HG03565 (cell line): Measurements from ENCODE around the gene ZNRF1.
"Not testable (repeated sequence)": the region's sequence is repeated elsewhere in the genome, so short reads cannot be mapped to it uniquely, and the experiment has no call there.

ENCODE experiments used
- ATAC-seq: cut with Tn5 transposase; IDR thresholded peaks from one replicate; pipeline ENCODE4 v1.9.1; 2021; ENCODE audit warnings: mild to moderate bottlenecking, moderate library complexity; ENCODE audit not compliant: unreplicated experiment

The ZNRF1 gene

DNA sequence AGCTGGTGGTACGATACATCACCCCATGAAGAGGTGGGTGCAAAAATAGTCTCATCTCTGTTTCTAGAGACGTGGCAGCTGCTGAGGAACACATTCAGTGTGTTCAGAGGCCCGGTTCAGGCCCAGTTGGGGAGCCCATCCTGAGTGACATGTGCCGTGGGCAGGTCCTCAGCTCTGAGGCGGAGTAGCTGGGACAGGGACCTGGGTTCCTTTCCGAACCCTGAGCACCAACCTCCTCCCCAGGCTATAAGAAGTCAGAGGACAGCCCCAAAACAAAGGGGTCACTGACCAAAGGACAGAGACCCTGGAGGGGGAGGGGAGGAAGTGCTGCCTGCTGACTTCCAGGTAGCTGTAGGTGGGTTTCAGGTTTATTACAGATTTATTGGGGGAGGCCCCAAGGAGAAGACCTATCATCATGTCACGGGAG, 112.7 kb downstream of the ZNRF1 start:
- no peak for ATAC-seq

- no peak for ATAC-seq
These were observed 113.3 kb downstream of the ZNRF1 start for GRCh38 chr16:75111961-75112733.

DNA sequence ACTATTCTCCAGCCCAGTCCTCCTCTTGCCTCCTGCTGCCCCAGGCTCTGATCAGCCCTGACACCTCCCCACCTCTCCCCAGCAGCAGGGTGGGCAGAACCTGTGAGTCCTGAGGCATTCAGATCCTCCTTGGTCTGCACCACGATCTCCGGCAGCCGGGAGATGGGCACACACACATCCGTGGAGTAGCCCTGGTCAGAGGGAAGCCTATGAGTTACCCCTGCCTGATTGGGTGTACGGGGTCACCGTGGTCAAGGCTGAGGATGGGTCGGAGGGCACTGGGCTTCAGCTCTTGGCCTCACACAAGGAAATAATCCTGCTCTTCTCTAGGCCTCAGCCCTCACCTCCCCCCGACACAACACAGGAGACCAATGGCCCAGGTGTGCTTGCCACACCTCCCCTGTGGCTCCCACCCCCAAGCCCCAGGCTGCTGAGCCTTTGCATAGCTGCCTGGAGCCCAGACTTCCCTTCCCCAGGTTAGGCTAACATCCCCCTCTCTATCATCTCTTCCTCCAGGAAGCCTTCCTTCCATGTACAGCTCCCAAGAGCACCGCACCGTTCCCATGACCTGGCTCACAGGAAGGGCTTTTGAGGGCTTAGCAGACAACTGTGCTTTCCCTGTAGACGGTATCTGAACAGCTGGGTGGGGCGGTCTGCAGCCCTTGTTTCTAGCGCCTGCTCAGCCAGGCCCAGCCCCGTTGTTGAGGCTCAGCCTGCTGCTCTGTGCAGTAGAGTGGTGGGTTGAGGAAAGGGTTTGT, 114.1 kb downstream of the ZNRF1 start:
- ATAC-seq = no peak

- ATAC-seq = no peak
These were observed 114.8 kb downstream of the ZNRF1 start for GRCh38 chr16:75113541-75114121.

DNA sequence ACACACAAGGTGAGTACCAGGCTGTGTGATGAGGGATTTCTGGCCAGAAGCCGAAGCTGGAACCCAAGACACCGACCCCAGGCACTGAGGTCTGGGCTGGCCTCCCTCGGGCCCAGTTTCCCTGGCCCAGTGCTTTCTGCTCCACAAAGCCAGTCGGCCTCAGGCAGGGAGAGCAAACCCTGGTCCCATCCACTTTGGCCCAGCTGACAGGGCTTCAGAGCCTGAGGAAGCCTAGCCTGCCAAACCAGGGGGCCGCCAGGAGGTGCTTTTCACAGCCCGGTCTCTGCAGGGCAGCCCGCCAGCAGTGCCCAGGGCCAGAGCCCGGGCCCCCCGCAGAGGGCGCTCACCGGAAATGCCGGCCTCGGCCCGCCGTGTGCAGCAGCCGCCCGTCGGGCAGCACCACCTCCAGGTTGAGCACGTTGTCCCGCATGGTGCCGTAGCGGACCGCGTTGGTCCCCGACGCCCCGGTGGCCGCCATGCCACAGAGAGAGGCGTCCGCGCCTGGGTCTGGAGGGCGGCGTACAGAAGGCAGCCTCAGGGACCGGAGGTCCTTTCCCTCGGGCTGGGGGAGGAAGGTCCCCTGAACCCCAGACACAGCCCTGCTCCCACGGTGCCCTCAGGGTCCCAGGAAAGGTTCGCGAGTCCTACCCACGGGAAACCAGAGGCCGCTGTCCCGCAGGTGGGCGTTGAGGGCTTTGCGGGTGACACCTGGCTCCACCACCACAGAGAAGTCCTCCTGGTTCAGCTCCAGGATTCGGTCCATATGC, 115.5 kb downstream of the ZNRF1 start:
- no peak for ATAC-seq

- no peak for ATAC-seq
These were observed 116.4 kb downstream of the ZNRF1 start for GRCh38 chr16:75114946-75115825.

GRCh38 chr16:75116081-75116910, 117.5 kb downstream of the ZNRF1 start, which contains the start of gene LDHD:
Gene LDHD (minus strand): TSS chr16:75116780. CDS start chr16:75116720, 60 bp downstream.
- no peak for ATAC-seq

- ATAC-seq = no peak
These were observed 118.1 kb downstream of the ZNRF1 start for GRCh38 chr16:75116911-75117245.

DNA sequence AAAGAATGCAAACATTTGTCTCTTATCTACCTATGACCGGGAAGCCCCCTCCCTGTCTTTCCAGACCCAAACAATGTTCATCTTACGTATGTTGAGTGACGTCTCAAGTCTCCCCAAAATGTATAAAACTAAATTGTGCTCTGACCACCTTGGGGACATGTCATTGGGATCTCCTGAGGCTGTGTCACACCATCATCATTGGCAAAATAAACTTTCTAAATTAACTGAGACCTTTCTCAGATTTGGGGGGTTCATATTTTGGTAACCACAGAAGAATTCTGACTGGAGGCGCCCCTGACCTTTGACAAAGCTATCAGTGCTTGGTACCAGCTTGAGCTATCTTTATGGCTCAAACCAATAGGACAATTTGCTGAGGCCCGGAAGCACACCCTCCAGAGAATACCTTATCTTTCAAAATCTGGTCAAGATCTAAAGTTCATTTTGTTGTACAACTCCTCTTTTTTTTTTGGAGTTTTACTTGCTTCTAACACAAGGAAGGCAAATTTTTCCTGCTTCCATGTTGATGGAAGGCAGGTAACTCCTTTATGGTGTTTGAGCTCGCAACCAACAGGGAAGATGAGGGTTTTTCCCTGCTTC, 120.2 kb downstream of the ZNRF1 start:
- no peak for ATAC-seq

DNA sequence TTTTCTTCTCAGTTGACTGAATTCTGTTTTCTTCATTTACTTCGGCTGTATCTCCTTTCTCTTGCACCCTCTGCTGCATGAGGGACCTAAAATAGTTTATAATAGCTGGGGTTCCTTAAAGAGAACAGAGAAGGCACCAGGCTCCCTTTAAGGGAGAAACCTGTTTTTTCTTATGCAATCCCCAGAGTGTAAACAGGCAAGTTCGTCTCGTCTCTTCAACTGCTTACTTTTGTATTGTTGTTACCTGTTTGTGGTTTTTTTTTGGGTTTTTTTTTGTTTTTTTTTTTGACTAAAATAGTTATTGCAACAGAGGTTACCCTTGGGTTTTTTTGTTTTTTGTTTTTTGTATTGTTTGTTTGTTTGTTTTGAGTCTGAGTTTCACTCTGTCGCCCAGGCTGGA, 121.4 kb downstream of the ZNRF1 start:
- no peak for ATAC-seq

DNA sequence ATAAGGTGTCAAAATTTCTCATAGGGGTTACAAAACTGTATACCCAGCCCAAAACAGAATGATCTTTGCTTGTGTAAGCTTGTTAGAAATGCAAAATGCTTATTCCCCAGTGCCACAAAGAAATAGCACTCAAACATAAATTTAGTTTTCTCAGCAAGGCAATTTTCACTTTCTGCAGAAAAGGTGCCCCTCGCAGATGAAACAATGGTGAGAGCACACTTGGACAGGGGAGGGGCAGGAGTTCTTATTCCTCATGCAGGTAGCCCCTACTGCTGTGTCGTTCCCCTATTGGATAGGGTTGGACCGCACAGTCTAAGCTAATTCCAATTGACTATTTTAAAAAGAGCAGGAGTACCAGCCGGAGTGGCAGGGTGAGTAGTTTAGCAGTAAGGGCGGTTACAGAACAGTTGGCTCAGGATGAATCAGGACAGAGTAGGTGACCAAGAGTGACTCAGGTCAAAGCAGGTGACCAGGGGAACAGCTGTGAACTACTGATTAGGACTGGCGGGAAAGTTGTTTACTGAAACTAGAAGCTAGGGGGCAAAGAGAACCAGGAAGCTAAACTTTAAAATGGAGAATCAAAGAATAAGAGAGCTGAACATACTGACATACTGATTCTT, 123.2 kb downstream of the ZNRF1 start:
- ATAC-seq = no peak

- no peak for ATAC-seq
These were observed 123.8 kb downstream of the ZNRF1 start for GRCh38 chr16:75122609-75123008.

DNA sequence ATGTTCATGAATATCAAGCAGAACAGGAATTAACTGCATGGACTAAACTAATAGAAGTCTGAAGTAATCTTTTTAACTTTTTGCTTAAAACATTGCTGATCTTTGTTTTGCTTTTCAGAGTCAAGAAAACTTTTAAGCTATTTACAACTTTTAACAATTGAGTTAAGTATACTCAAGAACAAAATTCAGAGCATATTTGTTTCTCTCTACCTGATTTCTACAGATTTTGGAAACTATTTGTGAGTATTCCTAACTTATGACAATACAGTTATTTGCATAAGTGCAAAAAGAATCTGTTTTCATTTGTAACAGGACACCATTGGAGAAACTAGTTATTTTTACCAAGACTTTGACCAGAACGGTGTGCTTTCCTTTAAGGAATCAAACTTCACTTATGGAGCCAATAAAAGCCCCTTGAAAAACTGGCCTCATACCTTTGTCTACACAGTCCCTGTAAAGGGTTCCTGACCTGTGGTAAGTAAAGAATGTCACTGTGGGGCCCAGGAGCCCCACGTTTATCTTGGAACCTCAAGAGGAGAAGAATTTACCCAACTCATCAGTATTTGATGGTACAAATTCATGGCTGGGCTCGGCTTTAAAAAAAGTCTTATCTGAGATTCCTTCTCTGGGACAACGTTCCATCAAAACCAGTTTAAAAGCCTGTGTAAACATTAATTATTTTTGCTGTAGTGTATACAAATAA, 129.0 kb downstream of the ZNRF1 start:
- ATAC-seq = no peak

DNA sequence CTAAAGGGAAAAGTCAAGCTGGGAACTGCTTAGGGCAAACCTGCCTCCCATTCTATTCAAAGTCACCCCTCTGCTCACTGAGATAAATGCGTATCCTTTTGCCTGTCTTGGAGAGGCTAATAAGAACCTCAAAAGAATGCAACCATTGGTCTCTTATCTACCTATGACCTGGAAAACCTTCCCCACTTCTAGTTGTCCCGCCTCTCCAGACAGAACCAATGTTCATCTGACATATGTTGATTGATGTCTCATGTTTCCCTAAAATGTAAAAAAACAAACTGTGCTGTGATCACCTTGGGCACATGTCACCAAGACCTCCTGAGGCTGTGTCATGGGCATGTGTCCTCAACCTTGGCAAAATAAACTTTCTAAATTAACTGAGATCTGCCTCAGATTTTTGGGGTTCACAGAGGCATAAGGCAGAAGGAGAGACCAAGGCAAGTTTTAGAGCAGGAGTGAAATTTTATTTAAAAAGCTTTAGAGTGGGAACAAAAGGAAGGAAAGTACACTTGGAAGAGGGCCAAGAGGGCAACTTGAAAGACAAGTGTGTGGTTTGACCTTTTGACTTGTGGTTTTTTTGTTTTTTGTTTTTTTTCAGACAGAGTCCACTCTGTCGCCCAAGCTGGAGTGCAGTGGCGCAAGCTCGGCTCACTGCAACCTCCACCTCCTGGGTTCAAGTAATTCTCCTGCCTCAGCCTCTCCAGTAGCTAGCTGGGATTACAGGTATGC, 130.8 kb downstream of the ZNRF1 start:
- not testable (repeated sequence) for ATAC-seq

DNA sequence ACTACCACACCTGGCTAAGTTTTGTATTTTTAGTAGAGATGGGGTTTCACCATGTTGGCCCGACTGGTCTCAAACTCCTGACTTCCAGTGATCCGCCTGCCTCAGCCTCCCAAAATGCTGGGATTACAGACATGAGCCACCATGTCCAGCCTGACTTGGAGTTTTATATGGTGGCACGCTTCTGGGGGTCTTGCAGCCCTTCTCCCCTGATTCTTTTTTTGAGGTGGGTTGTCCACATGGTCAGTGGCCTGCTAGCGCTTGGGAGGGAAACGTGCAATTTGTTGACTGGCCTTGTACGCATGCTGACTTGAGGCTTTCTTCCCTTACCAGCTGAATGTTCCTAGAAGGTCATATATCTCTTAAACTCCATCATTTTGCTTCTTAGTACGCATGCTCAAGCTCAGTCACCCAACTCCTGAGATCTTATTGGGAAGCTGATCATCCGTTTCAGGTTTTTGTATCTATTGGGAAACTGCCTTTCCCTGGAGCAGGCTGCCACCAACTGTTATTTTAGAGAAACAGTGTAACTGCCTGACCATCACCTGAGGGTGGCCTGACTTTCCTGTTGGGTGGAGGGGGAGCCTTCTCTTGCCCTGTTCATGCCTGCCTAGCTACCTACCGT, 131.4 kb downstream of the ZNRF1 start:
- ATAC-seq = no peak

- no peak for ATAC-seq
These were observed 132.3 kb downstream of the ZNRF1 start for GRCh38 chr16:75131081-75131480.

- no peak for ATAC-seq
These were observed 139.4 kb downstream of the ZNRF1 start for GRCh38 chr16:75138233-75138632.
